Measurements from ENCODE around the gene MPST. TPM values are rescaled to one million over a fixed set of nuclear protein-coding genes. Genes with fewer than 3 reads are reported as not detected.

The MPST gene
- total RNA-seq, 1 experiment from 2014 or later, result 66.6 TPM

- intact Hi-C loops (cut with micrococcal nuclease; ENCODE audit: unreplicated experiment), result no loop called here
- TF ChIP-seq EZH2 (IDR thresholded peaks at IDR 0.05; ENCODE audit: borderline replicate concordance, low read depth, low read length, poor library complexity, severe bottlenecking), result no peak
- TF ChIP-seq CTCF (conservative IDR thresholded peaks at IDR 0.05; ENCODE audit: low read depth, low read length), result no peak
- no peaks in the 10 kb centered on the region for H3K9me3 ChIP-seq (ENCODE audit: low read depth, low read length, poor library complexity, severe bottlenecking)
- CTCF ChIA-PET, result no interaction called here
- no TSS peak for BruUV-seq (replicated peaks)
- POLR2A ChIA-PET (ENCODE audit: low non-redundant PET), result no interaction called here
- H3K4me3 ChIP-seq (ENCODE audit: low read depth, low read length, poor library complexity, severe bottlenecking), result no peak overlapping the region
- H3K4me1 ChIP-seq (ENCODE audit: insufficient read depth, low read length, poor library complexity, severe bottlenecking), result no peaks in the 10 kb centered on the region
- DNase-seq (ENCODE audit: low spot score), result no peak
- H3K27me3 ChIP-seq (replicated peaks; ENCODE audit: insufficient read depth, low read depth, low read length, poor library complexity), result peaks cover 19% of the 10 kb centered on the region
- H3K36me3 ChIP-seq (ENCODE audit: insufficient read depth, low read length, poor library complexity, severe bottlenecking), result no peaks in the 10 kb centered on the region
- no peak overlapping the region for H3K27ac ChIP-seq (ENCODE audit: low read depth, low read length, poor library complexity, severe bottlenecking)
These were observed 45.6 kb downstream of the MPST start for GRCh38 chr22:37065180-37065579.

GRCh38 chr22:37065961-37066360 lies 46.4 kb downstream of the MPST start:
- Histone ChIP-seq H3K4me1 (ENCODE audit: insufficient read depth, low read length, poor library complexity, severe bottlenecking) (no peaks in the 10 kb centered on the region), H3K4me3 (ENCODE audit: low read depth, low read length, poor library complexity, severe bottlenecking) (no peak overlapping the region), H3K36me3 (ENCODE audit: insufficient read depth, low read length, poor library complexity, severe bottlenecking) (no peaks in the 10 kb centered on the region), H3K27me3 (replicated peaks; ENCODE audit: insufficient read depth, low read depth, low read length, poor library complexity) (peaks cover 23% of the 10 kb centered on the region), H3K27ac (ENCODE audit: low read depth, low read length, poor library complexity, severe bottlenecking) (no peak overlapping the region), H3K9me3 (ENCODE audit: low read depth, low read length, poor library complexity, severe bottlenecking) (no peaks in the 10 kb centered on the region)
- DNase-seq (ENCODE audit: low spot score), result no peak
- no TSS peak for BruUV-seq (replicated peaks)
- ChIA-PET POLR2A (ENCODE audit: low non-redundant PET) (interaction anchor here (0.6 kb wide), 1 partner anchor 219 kb away, joined by 18 read pairs; no protein-coding TSS in a partner anchor), CTCF (no interaction called here)
- intact Hi-C loops (cut with micrococcal nuclease; ENCODE audit: unreplicated experiment), result no loop called here
- TF ChIP-seq CTCF (conservative IDR thresholded peaks at IDR 0.05; ENCODE audit: low read depth, low read length), result no peak
- TF ChIP-seq EZH2 (IDR thresholded peaks at IDR 0.05; ENCODE audit: borderline replicate concordance, low read depth, low read length, poor library complexity, severe bottlenecking), result no peak

- BruUV-seq (replicated peaks), result no TSS peak
- Histone ChIP-seq H3K4me1 (ENCODE audit: insufficient read depth, low read length, poor library complexity, severe bottlenecking) (no peaks in the 10 kb centered on the region), H3K27ac (ENCODE audit: low read depth, low read length, poor library complexity, severe bottlenecking) (no peak overlapping the region), H3K27me3 (replicated peaks; ENCODE audit: insufficient read depth, low read depth, low read length, poor library complexity) (peaks cover 23% of the 10 kb centered on the region), H3K36me3 (ENCODE audit: insufficient read depth, low read length, poor library complexity, severe bottlenecking) (no peaks in the 10 kb centered on the region), H3K4me3 (ENCODE audit: low read depth, low read length, poor library complexity, severe bottlenecking) (no peak overlapping the region), H3K9me3 (ENCODE audit: low read depth, low read length, poor library complexity, severe bottlenecking) (no peaks in the 10 kb centered on the region)
- TF ChIP-seq EZH2 (IDR thresholded peaks at IDR 0.05; ENCODE audit: borderline replicate concordance, low read depth, low read length, poor library complexity, severe bottlenecking), result no peak
- TF ChIP-seq CTCF (conservative IDR thresholded peaks at IDR 0.05; ENCODE audit: low read depth, low read length), result no peak
- no peak for DNase-seq (ENCODE audit: low spot score)
- POLR2A ChIA-PET (ENCODE audit: low non-redundant PET), result no interaction called here
- intact Hi-C loops (cut with micrococcal nuclease; ENCODE audit: unreplicated experiment), result no loop called here
- CTCF ChIA-PET, result no interaction called here
These were observed 47.9 kb downstream of the MPST start for GRCh38 chr22:37067428-37067827.

All from A673 (cell line).